Fibroblast of the conjunctiva (primary cell): ENCODE measurements around the gene ZC3HAV1.
"Not testable (repeated sequence)": the region's sequence is repeated elsewhere in the genome, so short reads cannot be mapped to it uniquely, and the experiment has no call there.

Experiments used
- DNase-seq: peaks from one replicate; pipeline ENCODE4 v3.0.0-alpha.2; 2010; ENCODE audit warnings: low read depth

ZC3HAV1 gene

DNA sequence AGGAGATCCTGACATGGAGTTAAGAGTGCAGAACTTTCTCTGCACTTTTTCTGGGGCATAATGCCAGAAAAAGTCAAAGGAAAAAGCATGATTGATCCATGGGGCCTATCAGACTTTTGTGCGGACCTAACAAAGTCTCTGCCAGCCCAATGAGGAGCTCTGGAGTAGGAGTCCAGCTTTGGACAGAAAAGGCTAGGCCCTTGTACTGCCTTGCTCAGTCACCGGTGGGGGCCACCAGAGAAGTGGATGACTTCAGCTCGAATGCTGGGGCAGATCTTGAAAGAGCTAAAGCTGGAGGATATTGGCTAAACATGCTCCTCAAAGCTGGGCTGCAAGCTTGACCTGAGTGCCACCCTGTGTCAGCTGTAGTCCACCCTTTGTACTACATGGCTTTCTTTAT, 2.8 kb upstream of the ZC3HAV1 start:
- DNase-seq: no peak

DNA sequence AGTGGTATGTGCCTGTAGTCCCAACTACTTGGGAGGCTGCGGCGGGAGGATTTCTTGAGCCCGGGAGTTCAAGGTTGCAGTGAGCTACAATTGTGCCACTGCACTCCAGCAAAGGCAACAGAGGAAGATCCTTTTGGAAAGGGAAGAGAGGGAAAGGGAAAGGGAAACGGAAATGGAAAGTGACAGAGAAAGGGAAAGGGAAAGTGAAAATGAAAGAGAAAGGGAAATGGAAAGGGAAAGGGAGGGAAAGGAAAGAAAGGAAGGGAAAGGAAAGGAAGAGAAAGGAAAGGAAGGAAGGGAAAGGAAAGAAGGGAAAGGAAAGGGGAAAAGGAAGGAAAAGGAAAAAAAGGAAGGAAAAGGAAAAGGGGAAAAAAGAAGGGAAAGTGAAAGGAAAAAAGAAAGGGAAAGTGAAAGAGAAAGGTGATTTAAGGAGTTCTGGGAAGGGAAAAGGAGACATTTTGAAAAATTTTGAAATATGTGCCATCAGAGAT, 2.3 kb upstream of the ZC3HAV1 start:
- no peak for DNase-seq

DNA sequence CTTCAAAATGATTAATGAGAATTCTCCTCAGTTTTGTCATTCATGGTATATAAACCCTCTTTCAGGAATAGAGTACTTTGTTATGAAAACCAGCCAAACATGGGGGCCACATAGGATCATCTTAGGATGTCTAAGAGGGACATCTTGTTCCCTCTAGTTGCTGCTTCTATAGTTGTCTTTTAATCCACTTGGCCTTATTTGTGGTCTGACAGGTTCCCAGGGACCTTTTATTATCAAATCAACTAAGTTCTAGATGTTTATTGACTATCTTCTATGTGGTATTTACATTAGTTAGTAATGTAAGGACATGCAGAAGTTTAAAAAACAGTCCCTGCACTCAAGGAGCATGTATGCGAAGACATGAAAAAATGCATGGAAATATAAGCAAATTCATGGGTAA, 1.6 kb upstream of the ZC3HAV1 start:
- no peak for DNase-seq

DNA sequence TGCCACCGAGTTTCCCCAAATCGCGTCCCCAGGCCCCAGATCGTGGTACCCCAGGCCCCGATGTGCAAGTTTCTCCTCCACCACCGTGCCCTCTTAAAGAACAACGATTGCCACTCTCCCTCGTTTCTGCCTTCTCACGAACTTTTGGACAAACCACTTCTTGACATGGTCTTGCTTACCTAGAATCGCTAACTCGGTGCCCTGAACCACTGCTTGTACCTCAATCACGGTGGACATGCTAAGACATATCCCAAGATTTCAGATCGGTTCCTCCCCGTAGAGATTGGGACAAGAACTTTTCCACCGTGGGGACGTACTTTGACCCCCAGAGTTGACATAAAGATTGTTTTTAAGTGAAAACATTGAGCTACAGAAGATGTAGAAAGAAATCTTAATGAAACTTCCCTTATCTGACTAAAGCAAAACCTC, 477 bp upstream of the ZC3HAV1 start:
- DNase-seq: no peak

DNA sequence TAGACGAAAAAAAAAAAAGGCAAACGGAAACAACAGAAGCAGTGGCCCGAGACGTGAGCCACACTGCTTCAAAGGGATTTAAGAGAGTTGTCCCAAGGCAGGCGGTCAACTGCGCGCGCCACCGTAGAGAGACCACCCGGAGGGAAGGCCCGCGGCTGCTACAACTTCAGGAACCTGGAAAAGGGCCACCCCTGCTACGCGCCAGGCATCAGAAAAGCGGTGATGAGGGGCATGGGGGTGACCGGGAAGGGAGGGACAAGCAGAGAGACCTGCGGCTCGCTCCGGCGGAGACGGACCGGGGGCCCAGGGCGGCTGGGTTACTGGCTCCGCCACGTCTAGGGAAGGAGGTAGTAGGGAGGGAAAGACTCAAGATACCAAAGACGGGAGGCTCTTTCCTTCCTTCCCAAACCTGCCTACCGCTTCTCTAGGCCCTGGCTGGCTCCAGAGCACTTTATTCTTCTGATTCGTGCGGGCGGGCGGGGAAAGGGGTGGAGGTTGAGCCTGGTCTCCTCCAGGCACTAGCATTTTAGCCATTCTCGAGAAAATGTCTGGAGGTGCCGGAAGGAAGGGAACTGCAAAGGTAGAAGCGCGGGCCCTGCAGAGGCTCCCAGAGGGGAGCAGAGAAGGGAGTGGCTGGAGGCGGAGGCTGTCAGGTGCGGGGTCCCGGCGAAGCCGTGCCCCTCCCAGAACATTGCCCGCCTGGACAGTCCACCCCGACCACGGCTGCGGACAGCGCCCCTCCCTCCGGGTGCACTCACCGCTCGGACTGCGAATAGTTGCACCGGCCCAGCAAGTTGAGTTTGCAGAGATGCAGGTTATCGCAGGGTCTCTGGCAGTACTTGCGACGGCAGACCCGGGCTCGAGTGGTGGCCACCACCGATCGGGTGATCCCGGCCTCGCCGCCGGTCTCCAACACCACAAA, 993 bp downstream of the ZC3HAV1 start:
- DNase-seq: no peak

DNA sequence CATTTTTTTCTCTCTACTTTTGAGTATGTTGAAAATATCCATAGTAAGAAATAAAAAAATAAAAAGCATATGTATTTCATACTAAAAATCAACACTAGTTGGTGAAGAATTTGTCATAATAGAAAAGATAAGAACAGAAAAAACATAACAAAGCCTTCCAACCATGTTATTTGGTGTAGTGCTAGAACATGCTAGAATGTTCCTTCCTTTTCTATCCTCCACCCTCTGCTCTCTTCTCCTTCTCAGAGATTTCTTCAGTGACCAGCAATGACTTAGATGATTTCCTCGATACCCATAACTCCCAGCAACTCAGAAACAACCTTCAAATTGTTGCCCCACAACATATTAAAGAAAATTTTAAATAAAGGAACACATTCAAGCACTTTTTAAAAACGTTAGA, 2.6 kb downstream of the ZC3HAV1 start:
- DNase-seq: no peak

DNA sequence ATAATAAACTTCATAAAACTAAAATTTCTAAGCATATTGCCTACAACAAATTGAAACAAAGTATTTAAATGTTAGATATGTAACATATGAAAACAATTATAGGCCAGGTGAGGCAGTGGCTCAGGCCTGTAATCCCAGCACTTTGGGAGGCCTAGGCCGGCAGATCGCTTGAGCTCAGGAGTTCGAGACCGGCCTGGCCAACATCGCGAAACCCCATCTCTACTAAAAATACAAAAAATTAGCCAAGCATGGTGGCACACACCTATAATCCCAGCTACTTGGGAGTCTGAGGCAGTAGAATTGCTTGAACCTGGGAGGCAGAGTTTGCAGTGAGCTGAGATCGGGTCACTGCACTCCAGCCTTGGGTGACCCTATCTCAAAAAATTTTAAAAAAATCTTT, 3.3 kb downstream of the ZC3HAV1 start:
- not testable (repeated sequence) for DNase-seq

DNA sequence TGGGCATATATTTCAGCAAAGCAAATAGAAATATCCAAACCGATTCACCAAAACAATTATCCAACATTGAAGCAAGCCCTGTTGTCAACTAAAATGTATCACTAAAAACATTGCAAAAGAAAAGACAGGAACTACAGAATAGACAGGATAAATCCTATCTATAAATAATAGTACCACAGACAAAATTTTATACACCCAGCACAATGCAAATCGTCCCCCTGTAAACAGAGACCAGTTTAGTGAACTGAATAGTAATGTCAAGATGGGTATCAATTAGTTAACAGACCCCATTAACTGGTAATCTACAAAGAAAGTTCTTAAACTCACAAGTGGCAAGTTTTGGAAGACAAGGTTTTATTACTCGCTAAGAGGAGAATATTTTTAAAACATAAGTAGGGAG, 4.0 kb downstream of the ZC3HAV1 start:
- no peak for DNase-seq

DNA sequence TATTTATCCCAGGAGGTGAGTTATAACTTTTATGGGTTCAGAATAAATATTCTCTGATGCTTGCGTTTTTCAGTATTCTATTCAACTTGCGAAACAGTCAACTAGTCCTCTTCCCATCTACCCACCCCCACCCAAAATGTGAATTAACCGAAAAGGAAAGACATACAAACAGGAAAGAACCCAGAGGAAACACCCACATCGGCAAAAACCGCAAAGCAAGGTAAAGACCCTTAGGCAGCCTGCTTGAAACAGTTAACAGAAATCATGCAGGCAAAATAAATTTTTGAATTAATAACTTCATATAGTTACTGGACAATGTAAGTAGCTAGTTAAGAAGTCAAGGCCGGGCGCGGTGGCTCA, 5.4 kb downstream of the ZC3HAV1 start:
- no peak for DNase-seq

DNA sequence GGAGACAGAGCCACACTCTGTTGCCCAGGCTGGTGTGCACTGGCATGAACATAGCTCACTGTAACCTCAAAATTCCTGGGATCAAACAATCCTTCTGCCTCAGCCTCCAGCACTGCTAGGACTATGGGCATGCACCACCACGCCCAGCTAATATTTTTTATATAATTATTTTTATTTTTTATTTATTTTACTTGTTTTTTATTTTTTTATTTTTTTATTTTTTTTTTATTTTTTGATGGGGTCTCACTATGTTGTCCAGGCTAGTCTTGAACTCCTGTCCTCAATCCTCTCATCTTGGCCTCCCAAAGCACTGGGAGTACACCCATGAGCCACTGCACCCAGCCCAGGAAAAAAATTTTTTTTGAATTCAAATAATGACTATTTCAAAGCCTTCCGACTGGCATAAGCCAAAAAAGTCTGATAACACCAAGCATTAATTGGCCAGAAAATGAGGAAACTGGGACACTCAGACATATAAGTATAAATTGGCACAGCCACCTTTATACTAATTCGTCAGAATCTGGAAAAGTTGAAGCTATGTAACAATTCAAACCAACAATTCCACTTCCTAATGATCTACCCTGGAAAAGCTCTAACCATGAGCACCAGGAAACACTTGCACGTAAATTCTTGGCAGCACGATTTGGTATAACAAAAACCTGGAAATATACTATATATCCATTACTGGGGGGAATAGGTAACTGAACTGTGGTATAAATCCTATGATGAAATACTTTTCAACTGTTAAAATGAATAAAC, 6.3 kb downstream of the ZC3HAV1 start:
- DNase-seq: no peak

DNA sequence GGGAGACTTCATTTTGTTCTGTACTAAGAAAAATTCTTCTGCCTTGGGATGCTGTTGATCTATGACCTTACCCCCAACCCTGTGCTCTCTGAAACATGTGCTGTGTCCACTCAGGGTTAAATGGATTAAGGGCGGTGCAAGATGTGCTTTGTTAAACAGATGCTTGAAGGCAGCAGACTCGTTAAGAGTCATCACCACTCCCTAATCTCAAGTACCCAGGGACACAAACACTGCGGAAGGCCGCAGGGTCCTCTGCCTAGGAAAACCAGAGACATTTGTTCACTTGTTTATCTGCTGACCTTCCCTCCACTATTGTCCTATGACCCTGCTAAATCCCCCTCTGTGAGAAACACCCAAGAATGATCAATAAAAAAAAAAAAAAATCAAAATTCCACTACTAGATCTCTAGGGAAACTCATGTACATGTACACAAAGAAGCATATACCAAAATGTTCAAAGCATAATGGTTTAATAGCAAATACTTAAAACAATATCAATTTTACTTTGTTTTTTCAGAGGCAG, 7.8 kb downstream of the ZC3HAV1 start:
- DNase-seq: not testable (repeated sequence)

DNA sequence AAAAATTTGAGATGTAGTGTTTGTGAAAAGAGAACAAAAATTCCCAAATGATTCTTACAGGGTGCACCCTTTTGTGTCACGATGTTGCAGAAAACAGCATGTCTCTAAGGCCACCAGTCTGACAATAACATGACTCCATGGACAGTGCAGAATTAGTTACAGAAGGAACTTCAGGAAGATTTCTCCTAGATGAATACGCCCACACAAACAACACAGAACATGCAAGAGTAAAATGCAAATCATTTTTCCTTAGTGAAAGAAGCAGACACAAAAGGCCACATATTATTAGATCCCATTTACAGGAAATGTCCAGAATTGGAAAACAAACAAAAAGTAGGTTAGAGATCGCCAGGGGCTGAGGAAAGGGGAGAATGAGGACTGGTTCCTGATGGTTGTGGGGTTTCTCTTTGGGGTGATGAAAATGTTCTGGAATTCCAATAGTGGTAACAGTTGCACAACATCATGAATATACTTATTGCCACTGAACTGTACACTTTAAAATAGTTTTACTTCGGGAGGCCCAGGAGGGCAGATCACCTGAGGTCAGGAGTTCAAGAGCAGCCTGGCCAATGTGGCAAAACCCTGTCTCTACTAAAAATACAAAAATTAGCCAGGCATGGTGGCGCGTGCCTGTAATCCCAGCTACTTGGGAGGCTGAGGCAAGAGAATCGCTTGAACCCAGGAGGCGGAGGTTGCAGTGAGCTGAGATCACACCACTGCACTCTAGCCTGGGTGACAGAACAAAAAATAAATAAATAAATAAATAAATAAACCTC, 10.2 kb downstream of the ZC3HAV1 start:
- DNase-seq: no peak

DNA sequence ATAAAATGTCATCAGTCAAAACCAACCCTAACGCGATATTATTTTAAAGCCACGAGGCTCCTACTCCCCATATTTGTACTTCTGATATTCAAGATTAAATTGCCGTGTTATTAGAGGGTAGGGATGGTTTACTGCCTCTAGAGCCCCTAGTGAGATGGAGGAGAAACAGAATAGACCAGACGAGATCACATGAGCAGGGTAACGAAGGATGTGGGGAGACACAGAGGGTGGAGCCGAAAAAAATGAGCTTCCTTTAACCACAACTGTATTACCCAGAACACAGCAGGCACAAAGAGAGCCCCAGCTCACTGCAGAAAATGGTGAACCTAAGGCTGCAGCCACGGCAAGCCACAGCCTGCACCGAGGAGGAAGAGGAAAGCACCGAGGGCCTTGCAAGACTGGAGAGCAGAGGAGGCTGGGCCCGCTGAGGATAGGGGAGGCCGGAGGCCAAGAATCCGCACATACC, 14.3 kb downstream of the ZC3HAV1 start:
- no peak for DNase-seq

DNA sequence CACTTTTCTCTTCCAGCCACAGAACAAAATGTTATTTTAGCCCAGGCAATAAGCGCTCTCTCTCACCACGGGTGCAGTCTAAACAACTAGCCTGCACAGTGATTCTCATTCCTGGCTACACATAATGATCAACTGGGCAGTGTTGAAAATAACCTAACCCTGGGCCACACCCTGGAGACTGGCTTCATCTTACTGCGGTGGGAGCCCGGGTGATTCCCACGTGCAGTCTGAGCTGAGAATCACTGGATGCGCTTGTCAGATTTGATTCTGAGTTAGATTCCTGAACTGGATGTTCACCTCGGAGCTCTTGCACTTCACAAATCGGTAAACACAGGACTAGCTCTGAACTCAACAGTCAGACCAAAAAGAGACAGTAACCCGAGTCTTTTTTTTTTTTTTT, 14.9 kb downstream of the ZC3HAV1 start:
- no peak for DNase-seq

DNA sequence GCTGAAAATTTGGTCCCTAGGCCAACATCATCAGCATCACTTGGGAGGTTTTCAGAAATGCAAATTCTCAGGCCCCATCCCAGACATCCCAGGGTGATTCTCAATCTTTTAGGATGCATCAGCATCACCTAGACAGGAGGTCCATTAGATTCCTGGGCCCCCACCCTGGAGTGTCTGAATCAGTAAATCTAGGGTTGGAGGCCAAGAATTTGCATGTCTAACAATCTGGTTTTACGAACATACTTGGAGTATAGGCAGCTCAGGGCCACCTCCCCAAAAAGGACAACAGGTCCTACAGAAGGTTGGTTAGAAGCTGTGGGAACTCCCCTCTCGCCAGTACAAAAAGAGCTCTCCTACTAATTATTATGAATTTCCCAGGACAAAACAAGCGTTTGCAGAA, 15.5 kb downstream of the ZC3HAV1 start:
- DNase-seq: no peak

DNA sequence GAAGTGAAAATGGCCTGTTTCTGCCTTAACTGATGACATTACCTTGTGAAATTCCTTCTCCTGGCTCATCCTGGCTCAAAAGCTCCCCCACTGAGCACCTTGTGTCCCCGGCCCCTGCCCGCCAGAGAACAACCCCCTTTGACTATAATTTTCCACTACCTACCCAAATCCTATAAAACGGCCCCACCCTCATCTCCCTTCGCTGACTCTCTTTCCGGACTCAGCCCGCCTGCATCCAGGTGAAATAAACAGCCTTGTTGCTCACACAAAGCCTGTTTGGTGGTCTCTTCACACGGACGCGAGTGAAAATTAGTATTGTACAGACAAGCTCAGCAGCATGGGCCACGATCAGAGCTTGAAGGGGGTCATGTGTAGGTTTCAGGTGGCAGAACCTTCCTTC, 16.0 kb downstream of the ZC3HAV1 start:
- not testable (repeated sequence) for DNase-seq

DNA sequence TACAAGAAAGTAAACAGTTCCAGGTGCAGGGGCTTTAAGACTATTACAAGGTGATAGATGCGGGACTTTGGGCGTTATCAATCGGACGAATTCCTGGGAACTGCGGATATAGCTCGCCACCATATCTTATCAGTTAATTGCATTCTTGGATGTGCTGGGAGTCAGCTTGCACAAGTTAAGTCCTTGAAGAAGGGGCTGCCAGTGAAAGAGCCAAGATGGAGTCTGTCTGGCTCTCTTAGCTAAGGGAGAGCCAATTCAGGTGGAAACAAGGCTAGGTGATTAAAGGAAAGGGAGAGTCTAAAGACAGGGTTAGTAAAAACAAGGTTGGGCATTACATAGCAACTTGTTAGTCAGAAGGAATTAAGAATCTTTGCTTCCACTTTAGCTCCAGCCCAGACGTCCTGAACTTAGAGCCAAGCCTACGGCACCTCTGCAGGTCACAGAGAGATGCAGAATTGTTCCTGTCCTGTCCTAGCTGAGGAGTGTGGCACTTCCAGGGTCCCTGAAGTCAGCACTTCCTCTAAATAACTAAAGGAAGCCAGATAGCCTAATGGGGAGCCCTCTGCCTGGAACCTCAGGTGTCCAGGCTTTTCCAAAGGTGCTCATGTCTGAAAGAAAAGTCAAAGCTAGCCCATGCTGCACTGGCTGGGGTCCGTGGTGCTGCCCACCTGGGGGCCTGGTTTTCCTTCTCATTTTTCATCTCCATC, 17.3 kb downstream of the ZC3HAV1 start:
- DNase-seq: no peak

DNA sequence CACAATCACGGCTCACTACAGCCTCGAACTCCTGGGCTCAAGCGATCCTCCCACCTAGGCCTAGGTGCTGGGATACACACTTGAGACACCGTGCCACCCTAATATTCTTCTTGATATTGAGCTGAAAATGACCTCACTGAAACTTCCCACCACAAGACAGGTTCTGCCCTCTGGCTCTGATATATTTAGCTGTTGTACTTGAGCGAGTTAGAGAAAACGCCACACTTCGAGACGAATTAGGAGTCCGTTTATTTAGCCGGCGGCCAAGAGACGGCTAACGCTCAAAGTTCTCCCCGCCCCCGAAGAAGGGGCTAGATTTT, 17.9 kb downstream of the ZC3HAV1 start:
- no peak for DNase-seq

DNA sequence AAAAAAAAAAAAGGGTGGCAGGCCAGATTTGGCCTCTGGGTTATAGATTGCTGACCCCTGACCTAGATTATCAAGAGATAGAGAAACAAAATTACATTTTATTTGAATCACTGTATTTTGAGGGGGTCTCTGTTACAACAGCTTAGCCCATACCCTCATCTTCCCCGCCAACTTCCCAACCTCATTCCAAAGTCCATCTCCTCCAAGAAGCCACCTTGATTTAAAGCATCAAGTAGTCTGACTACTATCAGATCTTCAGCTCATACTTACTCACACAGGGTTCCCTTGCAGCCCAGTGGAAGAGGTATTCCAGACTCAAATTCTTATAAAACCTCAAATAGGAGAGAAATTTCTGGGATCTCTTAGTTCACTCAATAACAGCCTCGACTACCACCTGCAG, 20.4 kb downstream of the ZC3HAV1 start:
- no peak for DNase-seq

DNA sequence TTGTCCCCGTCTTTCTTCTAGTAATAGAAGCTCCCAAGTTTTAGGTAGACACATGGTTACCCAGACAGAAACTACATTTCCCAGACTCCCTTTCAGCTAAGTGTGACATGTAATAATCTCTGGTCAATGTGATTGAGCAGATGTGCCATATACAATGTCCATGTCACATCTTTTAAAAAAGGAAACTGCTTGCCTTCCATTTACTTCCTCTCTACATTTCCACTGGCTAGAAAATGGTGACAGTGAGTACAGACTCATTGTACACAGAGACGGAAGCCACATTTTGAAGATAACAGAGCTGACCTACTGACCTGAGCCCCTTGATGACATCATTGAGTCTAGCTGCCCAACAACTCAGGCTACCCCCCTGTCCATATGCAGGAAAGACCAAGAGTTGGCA, 21.3 kb downstream of the ZC3HAV1 start:
- no peak for DNase-seq

DNA sequence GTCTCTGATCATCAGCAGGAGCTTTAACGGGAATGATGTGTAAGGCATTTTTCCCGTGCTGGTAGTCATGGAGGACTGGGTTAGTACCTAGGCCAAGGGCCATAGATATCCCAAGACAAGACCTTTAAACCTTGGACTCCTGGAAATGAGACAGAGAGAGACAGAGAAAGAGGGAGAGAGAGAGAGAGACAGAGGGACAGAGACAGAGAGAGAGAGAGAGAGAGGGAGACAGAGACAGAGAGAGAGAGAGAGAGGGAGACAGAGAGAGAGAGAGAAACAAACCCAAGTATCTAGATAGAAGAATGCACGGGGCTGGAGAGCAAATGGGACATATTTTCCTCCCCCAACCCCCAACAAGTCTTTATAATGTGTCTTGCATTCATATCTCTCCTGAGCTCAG, 22.3 kb downstream of the ZC3HAV1 start:
- no peak for DNase-seq

DNA sequence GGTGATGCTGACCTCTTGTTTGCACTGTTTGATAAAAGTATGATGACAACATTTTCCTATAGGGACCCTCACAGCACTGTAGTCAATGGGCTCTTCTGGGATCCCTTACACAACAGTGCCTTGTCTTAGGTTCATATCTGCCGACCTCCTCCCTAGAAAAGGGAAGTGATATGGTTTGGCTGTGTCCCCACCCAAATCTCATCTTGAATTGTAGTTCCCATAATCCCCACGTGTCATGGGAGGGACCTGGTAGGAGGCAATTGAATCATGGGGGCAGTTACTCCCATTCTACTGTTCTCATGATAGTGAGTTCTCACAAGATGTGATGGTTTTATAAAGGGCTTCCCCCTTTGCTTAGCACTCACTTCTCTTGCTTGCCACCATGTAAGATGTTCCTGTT, 23.1 kb downstream of the ZC3HAV1 start:
- DNase-seq: no peak
